ENCODE results near the gene HSF4. TPM values are rescaled to one million over a fixed set of nuclear protein-coding genes. Genes with fewer than 3 reads are reported as not detected.
"Not testable (repeated sequence)": the region's sequence is repeated elsewhere in the genome, so short reads cannot be mapped to it uniquely, and the experiment has no call there.

Gene HSF4, protein sequence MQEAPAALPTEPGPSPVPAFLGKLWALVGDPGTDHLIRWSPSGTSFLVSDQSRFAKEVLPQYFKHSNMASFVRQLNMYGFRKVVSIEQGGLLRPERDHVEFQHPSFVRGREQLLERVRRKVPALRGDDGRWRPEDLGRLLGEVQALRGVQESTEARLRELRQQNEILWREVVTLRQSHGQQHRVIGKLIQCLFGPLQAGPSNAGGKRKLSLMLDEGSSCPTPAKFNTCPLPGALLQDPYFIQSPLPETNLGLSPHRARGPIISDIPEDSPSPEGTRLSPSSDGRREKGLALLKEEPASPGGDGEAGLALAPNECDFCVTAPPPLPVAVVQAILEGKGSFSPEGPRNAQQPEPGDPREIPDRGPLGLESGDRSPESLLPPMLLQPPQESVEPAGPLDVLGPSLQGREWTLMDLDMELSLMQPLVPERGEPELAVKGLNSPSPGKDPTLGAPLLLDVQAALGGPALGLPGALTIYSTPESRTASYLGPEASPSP
- 49.1 TPM for total RNA-seq
- long read RNA-seq, partial matches to known transcripts: 4 of 31 reads
- long read RNA-seq, other reads (novel, unspliced or antisense): 22 of 31 reads

GRCh38 chr16:67164599-67165061, at the start of gene HSF4:
Gene HSF4 (plus strand): TSS chr16:67164745. CDS start chr16:67164812, 67 bp downstream.
- no peak for DNase-seq (ENCODE audit: low spot score)
- intact Hi-C loops (cut with DNase I): no loop called here

DNA sequence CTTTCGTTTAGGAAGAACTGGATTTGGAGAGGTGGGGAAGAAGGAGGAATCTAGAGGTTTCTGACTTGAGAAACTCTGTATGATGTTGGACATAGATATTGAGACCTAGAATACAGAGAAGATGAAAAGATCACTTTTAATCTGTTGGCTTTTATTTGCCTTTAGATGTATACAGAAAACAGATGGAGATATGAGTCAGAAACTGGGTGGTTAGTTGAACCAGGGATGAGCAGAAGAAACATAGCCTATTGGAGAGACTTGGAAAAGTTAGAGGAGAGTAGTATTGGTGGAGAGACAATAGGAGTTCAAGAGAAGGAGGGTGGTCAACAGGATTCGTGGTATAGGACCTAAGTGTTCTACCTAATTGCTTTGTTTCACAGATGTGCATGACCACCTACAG, 49.8 kb upstream of the HSF4 start:
- intact Hi-C loops (cut with DNase I): no loop called here

DNA sequence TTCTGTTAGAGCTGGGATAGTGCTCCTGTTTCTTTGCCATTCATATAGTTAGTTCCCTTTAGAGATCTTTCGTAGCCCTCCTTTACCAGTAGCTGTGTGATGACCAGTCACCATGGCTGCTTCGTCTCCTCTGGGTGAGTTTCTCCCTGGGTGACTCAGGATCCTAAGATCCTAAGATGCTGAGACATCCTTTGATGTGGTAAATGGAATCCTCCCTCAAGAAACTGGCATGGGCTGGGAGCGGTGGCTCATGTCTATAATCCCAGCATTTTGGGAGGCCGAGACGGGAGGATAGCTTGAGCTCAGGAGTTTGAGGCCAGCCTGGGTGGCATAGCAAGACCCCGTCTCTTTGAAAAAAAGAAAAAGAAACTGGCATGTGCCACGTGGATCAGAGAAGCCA, 48.9 kb upstream of the HSF4 start:
- intact Hi-C loops (cut with DNase I): no loop called here
- no peak for DNase-seq (ENCODE audit: low spot score)

More for the DNA sequence above, 49.8 kb upstream of the HSF4 start:
- no peak for DNase-seq (ENCODE audit: low spot score)

- no peak for DNase-seq (ENCODE audit: low spot score)
- intact Hi-C loops (cut with DNase I): no loop called here
Measured at GRCh38 chr16:67116388-67117311, 47.9 kb upstream of the HSF4 start.

GRCh38 chr16:67117716-67118115, 46.8 kb upstream of the HSF4 start:
- intact Hi-C loops (cut with DNase I): no loop called here
- no peak for DNase-seq (ENCODE audit: low spot score)

- DNase-seq (ENCODE audit: low spot score): no peak
- intact Hi-C loops (cut with DNase I): no loop called here
Measured at GRCh38 chr16:67120025-67120424, 44.5 kb upstream of the HSF4 start.

GRCh38 chr16:67122799-67123198, 41.7 kb upstream of the HSF4 start:
- DNase-seq (ENCODE audit: low spot score); intact Hi-C loops (cut with DNase I): not testable (repeated sequence)

GRCh38 chr16:67128417-67128816, 36.1 kb upstream of the HSF4 start:
- intact Hi-C loops (cut with DNase I): no loop called here
- DNase-seq (ENCODE audit: low spot score): no peak

DNA sequence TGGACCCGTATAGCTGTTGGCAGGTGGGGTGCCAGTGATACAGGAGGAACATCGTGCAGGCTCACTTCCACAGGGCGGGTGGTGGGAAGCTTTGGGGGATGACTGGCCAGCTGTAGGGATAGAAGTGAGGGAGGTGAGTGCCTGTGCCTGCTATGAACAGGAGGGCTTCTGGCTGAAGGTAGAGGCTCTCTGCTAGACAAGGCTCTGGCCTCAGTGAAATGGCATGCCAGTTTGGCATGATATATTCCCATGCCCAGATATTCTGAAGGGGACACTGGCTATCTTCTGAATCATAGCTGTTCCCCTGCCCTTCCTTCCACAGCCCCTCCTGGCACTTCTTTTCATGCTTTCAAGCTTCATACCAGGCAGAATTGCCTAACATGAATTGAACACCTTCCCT, 35.7 kb upstream of the HSF4 start:
- no peak for DNase-seq (ENCODE audit: low spot score)
- intact Hi-C loops (cut with DNase I): no loop called here

GRCh38 chr16:67129422-67129821, 35.1 kb upstream of the HSF4 start:
- intact Hi-C loops (cut with DNase I): no loop called here
- DNase-seq (ENCODE audit: low spot score): no peak

DNA sequence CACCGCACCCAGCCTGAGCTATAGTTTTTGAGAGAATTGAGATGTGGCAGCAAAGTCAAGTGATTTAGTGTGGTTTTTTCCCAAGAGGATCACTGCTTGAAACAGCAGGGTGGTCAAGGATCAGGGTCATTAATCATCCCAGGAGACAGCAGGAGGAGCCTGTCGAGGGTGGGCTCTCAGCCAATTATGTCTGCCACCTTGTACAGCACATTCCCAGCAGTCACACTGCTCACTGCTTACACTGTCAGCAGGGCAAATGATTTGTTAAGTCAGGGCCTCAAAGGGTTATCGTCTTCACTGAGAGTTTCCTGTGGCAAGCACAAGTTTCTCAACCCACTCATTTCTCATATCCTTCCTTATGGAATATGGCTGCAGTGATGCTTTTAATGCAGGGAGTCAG, 26.9 kb upstream of the HSF4 start:
- intact Hi-C loops (cut with DNase I): no loop called here

GRCh38 chr16:67141391-67141790, 23.2 kb upstream of the HSF4 start:
- DNase-seq (ENCODE audit: low spot score): no peak
- intact Hi-C loops (cut with DNase I): no loop called here

More for the DNA sequence above, 26.9 kb upstream of the HSF4 start:
- DNase-seq (ENCODE audit: low spot score): no peak

DNA sequence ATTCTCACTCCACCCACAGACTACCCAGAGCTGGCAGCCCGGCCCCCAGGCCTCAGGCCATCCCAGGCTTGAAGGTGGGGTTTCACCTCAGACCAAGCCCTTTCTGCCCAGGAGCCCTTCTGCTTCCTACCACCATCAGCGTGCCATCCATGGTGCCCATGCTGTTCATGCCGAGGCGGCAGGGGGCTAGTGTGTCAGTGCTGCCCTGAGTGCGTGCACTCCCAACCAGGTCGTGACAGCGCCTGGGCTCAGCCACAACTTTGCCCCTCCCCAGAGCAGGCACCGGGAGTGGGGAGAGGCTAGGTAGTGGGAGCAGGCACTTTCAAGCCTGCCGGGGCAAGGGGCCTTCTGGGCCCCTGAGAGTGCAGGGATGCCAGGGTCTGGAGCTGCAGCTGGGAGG, 22.2 kb upstream of the HSF4 start:
- intact Hi-C loops (cut with DNase I): no loop called here
- no peak for DNase-seq (ENCODE audit: low spot score)

GRCh38 chr16:67144943-67145342, 19.6 kb upstream of the HSF4 start:
- DNase-seq (ENCODE audit: low spot score): no peak
- intact Hi-C loops (cut with DNase I): no loop called here

DNA sequence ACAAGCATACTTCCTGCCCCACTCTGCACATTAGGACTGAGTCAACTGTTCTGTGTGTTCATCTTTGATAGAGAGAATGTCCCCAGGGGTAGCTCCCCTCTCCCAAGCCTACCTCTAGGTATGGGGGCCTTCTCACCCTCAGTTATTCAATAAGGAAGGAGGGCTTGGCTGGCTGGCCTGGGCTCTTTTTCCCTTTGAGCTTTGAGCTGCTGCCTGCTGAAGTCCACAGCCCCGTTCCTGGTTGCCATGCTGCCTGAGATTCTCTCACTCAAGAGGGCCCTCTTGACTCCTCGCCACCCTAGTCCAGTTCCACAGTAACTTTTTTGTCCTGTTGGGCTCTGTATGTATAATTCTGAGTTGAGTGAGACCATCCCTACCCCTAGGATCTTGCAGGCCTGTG, 18.8 kb upstream of the HSF4 start:
- no peak for DNase-seq (ENCODE audit: low spot score)
- intact Hi-C loops (cut with DNase I): no loop called here

GRCh38 chr16:67146523-67147357, 17.8 kb upstream of the HSF4 start:
- intact Hi-C loops (cut with DNase I): no loop called here
- no peak for DNase-seq (ENCODE audit: low spot score)

- intact Hi-C loops (cut with DNase I): no loop called here
- DNase-seq (ENCODE audit: low spot score): no peak
Measured at GRCh38 chr16:67147437-67148140, 17.0 kb upstream of the HSF4 start.

GRCh38 chr16:67148221-67148620, 16.3 kb upstream of the HSF4 start:
- intact Hi-C loops (cut with DNase I): no loop called here
- DNase-seq (ENCODE audit: low spot score): no peak

Data from cardiac septum (tissue), 1 donor.